ENCODE data around the gene ANKUB1.

DNA sequence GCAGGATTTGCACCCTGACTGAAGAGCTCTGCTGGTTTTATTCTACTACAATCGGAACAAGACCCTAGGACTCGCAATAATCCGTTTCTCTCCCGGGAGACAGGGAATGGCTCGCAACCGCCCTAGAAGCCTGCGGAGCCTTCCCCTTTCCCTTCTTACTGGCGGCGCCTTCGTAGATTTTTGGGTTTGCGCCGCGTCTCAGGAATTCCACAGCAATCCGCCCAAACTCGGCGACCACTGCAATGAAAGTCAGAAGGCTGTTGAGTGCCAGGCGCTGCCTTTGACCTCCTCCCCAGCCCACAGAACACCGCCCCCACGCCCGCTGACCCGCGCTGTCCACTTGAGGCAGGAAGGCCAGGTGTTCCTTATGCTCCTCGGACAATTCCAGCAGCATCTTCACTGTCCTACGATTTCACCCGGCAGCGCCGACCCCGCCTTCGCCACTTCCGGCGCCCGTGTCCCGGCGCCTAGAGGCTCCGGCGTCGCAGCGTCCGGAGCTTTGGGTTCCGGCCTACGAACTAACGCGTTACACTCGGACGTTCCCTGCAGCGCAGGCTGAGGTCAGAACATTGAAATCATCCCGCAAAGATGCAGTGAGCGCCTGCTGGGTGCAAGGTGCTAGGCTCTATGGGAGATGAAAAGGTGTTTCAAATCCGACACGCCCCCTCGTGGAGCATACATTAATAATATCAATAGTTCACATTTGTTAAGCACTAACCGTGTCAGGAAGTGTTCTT is 40.1 kb downstream of the ANKUB1 start, which contains the start of gene COMMD2:
- TF ChIP-seq, protein P1, sequence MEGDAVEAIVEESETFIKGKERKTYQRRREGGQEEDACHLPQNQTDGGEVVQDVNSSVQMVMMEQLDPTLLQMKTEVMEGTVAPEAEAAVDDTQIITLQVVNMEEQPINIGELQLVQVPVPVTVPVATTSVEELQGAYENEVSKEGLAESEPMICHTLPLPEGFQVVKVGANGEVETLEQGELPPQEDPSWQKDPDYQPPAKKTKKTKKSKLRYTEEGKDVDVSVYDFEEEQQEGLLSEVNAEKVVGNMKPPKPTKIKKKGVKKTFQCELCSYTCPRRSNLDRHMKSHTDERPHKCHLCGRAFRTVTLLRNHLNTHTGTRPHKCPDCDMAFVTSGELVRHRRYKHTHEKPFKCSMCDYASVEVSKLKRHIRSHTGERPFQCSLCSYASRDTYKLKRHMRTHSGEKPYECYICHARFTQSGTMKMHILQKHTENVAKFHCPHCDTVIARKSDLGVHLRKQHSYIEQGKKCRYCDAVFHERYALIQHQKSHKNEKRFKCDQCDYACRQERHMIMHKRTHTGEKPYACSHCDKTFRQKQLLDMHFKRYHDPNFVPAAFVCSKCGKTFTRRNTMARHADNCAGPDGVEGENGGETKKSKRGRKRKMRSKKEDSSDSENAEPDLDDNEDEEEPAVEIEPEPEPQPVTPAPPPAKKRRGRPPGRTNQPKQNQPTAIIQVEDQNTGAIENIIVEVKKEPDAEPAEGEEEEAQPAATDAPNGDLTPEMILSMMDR (IDR thresholded peaks at IDR 0.05; ENCODE audit: insufficient read depth, low read length, poor library complexity, severe bottlenecking): peak; percentile 45
- no peak for TF ChIP-seq EZH2phosphoT487 (conservative IDR thresholded peaks at IDR 0.05; ENCODE audit: low read length)
